MCF 10A (cell line): Measurements from ENCODE around the gene MYH10. TPM values are rescaled to one million over a fixed set of nuclear protein-coding genes. Genes with fewer than 3 reads are reported as not detected.

Experiments used
- BruUV-seq: library from RNA; stranded (reverse); fragments of 400-500 nt; replicated peaks from 2 replicates; lab custom pipeline; 2021; lab: Mats Ljungman, UMichigan
- CTCF ChIA-PET: fragments of 300-600 bp; sonication (Branson Sonifier 250); formaldehyde crosslinking; extraction: SDS; loops from one replicate; lab custom pipeline; 2021; ENCODE audit warnings: antibody characterized with exemption, inconsistent platforms; lab: Yijun Ruan, JAX
- POLR2A ChIA-PET: fragments of 300-600, 350-650 bp; sonication (Branson Sonifier 250); formaldehyde crosslinking; extraction: SDS; loops from one replicate; lab custom pipeline; 2020; ENCODE audit warnings: antibody characterized with exemption, inconsistent platforms; lab: Yijun Ruan, JAX
- DNase-seq: peaks from one replicate; pipeline ENCODE4 v3.0.0-alpha.2; 2018; ENCODE audit not compliant: unreplicated experiment
- H3K27ac Mint-ChIP-seq: one replicate; pipeline ENCODE4 v1.8.0; 2022; ENCODE audit warnings: mild to moderate bottlenecking, low read depth, mixed read lengths; ENCODE audit not compliant: unreplicated experiment
- H3K27me3 Mint-ChIP-seq: one replicate; pipeline ENCODE4 v1.8.0; 2022; ENCODE audit warnings: mixed read lengths; ENCODE audit not compliant: insufficient read depth, unreplicated experiment
- H3K36me3 Mint-ChIP-seq: one replicate; pipeline ENCODE4 v1.8.0; 2022; ENCODE audit warnings: mild to moderate bottlenecking, moderate library complexity, mixed read lengths; ENCODE audit not compliant: insufficient read depth, unreplicated experiment
- H3K4me1 Mint-ChIP-seq: one replicate; pipeline ENCODE4 v1.8.0; 2022; ENCODE audit warnings: mixed read lengths; ENCODE audit not compliant: insufficient read depth, unreplicated experiment
- H3K4me3 Mint-ChIP-seq: one replicate; pipeline ENCODE4 v1.8.0; 2022; ENCODE audit warnings: mild to moderate bottlenecking, moderate library complexity, mixed read lengths; ENCODE audit not compliant: unreplicated experiment
- H3K9me3 Mint-ChIP-seq: one replicate; pipeline ENCODE4 v1.8.0; 2022; ENCODE audit warnings: mixed read lengths; ENCODE audit not compliant: unreplicated experiment
- CTCF ChIP-seq: fragments of 200-600 bp; IDR thresholded peaks from one replicate; pipeline ENCODE4 v1.8.0; 2022; ENCODE audit warnings: antibody characterized with exemption, mild to moderate bottlenecking; ENCODE audit not compliant: unreplicated experiment
- intact Hi-C: fragments of 100-400 bp; cut with micrococcal nuclease; formaldehyde crosslinking; loops from 2 replicates; pipeline ENCODE4 v1.14.1; 2022
- total RNA-seq: library from RNA; stranded (reverse); gene quantifications from 2 replicates; pipeline ENCODE4 v1.2.3, GENCODE V29; 2022

MYH10 gene
- total RNA-seq, 1 experiment from 2014 or later, result 43.0 TPM

GRCh38 chr17:8650119-8650499, 19.6 kb upstream of the MYH10 start:
- H3K9me3 Mint-ChIP-seq, result no peaks in the 10 kb centered on the region
- H3K27ac Mint-ChIP-seq, result no peak overlapping the region
- no TSS peak for BruUV-seq
- intact Hi-C loops, result no loop called here
- DNase-seq, result no peak
- H3K4me1 Mint-ChIP-seq, result no peaks in the 10 kb centered on the region
- POLR2A ChIA-PET, result no interaction called here
- TF ChIP-seq CTCF, result no peak
- no peak overlapping the region for H3K4me3 Mint-ChIP-seq
- CTCF ChIA-PET, result no interaction called here
- peaks cover 20% of the 10 kb centered on the region for H3K27me3 Mint-ChIP-seq
- H3K36me3 Mint-ChIP-seq, result no peaks in the 10 kb centered on the region

DNA sequence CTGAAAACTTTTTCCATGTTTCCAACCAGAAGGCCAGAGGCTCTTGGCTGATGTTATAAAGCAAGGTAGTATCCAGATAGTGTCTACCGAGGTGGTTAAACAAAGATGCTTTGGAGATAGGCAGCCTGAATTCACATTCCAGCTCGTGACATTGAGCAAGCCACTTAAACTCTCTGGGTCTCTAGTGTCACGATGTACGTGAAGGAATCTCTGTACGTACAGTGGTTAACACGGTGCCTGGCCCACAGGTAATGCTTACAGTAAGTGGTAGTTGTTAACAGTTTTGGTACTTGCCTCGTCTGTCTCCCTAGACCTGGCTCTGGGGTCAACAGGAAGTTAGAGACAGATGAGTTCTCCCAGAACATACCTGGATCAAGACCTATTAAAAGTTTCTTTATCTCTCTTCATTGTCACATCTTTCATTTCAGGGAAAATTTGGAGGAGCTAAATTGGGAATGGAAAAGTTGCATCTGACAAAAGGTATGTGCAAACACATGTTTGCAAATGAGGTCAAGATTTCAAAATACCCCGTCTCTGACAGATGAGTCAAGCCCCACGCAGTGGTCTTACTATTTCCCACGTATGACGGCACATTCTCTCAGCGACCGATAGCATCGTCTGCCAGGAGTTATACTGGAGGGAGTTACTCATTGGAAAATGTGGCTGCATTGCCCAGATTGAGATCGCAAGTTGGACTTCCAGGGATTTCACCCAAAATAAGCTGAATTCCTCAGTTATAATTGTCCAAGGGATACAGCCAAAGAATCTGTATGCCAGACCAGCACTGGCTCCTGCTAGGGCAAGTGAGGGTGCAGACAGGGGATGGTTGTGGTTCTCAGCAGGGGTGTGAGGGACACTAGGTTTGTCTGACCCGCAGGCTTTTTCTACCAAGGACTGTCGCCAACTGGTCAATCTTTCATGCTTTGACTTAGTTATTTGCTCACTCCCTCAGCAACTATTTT, 18.9 kb upstream of the MYH10 start:
- ChIA-PET CTCF (interaction anchor here (0.6 kb wide), 1 partner anchor 15 kb away, joined by 3 read pairs; no protein-coding TSS in a partner anchor), POLR2A (no interaction called here)
- BruUV-seq, result no TSS peak
- H3K4me3 Mint-ChIP-seq, result no peak overlapping the region
- no peaks in the 10 kb centered on the region for H3K4me1 Mint-ChIP-seq
- H3K27me3 Mint-ChIP-seq, result peaks cover 27% of the 10 kb centered on the region
- H3K27ac Mint-ChIP-seq, result no peak overlapping the region
- H3K9me3 Mint-ChIP-seq, result no peaks in the 10 kb centered on the region
- DNase-seq, result peak; percentile 41
- no peak for TF ChIP-seq CTCF
- intact Hi-C loops, result no loop called here
- H3K36me3 Mint-ChIP-seq, result no peaks in the 10 kb centered on the region

GRCh38 chr17:8647956-8648355, 17.4 kb upstream of the MYH10 start:
- Mint-ChIP-seq H3K27ac (no peak overlapping the region), H3K4me3 (no peak overlapping the region), H3K9me3 (no peaks in the 10 kb centered on the region), H3K27me3 (peaks cover 40% of the 10 kb centered on the region), H3K4me1 (no peaks in the 10 kb centered on the region), H3K36me3 (no peaks in the 10 kb centered on the region)
- intact Hi-C loops, result no loop called here
- no TSS peak for BruUV-seq
- ChIA-PET CTCF (no interaction called here), POLR2A (no interaction called here)
- no peak for TF ChIP-seq CTCF
- DNase-seq, result no peak

DNA sequence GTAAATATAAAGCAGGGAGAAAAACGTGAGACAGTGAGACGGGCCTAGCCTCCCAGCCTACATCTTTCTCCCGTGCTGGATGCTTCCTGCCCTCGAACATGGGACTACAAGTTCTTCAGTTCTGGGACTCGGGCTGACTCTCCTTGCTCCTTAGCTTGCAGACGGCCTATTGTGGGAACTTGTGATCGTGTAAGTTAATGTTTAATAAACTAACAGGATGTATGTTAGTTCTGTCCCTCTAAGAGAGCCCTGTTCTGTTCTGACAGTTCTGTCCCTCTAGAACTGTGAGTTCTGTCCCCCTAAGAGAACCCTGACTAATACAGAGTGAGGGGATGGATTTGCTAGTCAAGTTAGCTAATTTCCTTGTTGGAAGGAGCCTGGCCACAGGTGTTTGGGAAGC, 16.7 kb upstream of the MYH10 start:
- Mint-ChIP-seq H3K36me3 (no peaks in the 10 kb centered on the region), H3K9me3 (no peaks in the 10 kb centered on the region), H3K4me3 (no peak overlapping the region), H3K27me3 (peaks cover 38% of the 10 kb centered on the region), H3K27ac (no peak overlapping the region), H3K4me1 (no peaks in the 10 kb centered on the region)
- no peak for TF ChIP-seq CTCF
- POLR2A ChIA-PET, result no interaction called here
- intact Hi-C loops, result no loop called here
- no peak for DNase-seq
- CTCF ChIA-PET, result interaction anchor here (0.6 kb wide), 1 partner anchor 14 kb away, joined by 3 read pairs; no protein-coding TSS in a partner anchor
- BruUV-seq, result no TSS peak
